ENCODE data around the gene NDST1. TPM values are rescaled to one million over a fixed set of nuclear protein-coding genes. Genes with fewer than 3 reads are reported as not detected.

NDST1 gene
- total RNA-seq, 6 donors from 2014 or later, result 81.7 to 265 (median 166) TPM

DNA sequence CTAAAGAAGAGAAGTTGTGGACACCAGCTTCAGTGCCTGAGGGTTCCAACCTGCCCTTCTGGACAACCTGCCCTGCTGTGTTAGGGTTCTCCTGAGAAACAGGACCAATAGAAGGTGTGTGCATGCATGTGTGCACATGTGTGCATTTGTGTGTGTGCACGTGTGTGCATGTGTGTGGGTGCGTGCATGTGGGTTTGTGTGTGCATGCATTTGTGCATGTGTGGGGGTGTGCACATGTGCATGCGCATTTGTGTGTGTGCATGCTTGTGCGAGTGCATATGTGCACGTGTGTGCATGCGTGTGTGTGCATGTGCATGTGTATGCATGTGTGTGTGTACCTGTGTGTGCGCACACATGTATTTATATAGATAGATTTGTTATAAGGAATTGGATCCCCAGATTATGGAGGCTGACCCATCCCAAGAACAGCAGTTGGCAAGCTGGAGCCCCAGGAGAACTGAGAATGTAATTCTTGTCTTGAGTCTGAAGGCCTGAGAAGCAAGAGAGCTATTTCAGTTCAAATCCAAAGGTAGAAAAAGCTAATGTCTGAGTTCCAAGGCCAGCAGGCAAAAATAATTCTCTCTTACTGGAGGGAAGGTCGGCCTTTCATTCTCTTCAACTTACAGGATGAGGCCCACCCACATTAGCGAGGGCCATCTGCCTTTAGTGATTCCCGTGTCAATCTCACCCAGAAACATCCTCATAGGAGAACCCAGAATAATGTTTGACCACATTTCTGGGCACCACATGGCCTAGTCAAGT lies 69.6 kb downstream of the NDST1 start:
- 95 to 96% methylated on average over 7 to 10 of the region's 10 CpGs for WGBS, 2 donors
- H3K9me3 ChIP-seq, result no peaks in the 10 kb centered on the region
- peaks cover 5 to 7% (median 6%) of the 10 kb centered on the region in 4 donors for H3K4me1 ChIP-seq
- no peak for DNase-seq
- H3K27ac ChIP-seq, result no peak overlapping the region
- H3K4me3 ChIP-seq, result no peak overlapping the region
- H3K27me3 ChIP-seq, result no peaks in the 10 kb centered on the region
- H3K36me3 ChIP-seq, result no peaks in the 10 kb centered on the region
- no peak for TF ChIP-seq EP300 (IDR thresholded peaks at IDR 0.05)
- TF ChIP-seq POLR2A (IDR thresholded peaks at IDR 0.05), result no peak
- no peak for TF ChIP-seq POLR2AphosphoS5 (IDR thresholded peaks at IDR 0.05)
- TF ChIP-seq, protein P1, sequence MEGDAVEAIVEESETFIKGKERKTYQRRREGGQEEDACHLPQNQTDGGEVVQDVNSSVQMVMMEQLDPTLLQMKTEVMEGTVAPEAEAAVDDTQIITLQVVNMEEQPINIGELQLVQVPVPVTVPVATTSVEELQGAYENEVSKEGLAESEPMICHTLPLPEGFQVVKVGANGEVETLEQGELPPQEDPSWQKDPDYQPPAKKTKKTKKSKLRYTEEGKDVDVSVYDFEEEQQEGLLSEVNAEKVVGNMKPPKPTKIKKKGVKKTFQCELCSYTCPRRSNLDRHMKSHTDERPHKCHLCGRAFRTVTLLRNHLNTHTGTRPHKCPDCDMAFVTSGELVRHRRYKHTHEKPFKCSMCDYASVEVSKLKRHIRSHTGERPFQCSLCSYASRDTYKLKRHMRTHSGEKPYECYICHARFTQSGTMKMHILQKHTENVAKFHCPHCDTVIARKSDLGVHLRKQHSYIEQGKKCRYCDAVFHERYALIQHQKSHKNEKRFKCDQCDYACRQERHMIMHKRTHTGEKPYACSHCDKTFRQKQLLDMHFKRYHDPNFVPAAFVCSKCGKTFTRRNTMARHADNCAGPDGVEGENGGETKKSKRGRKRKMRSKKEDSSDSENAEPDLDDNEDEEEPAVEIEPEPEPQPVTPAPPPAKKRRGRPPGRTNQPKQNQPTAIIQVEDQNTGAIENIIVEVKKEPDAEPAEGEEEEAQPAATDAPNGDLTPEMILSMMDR (IDR thresholded peaks at IDR 0.05), result no peak
- ATAC-seq (ENCODE audit: low FRiP score in 2 of 2), result no peak

GRCh38 chr5:150578781-150579461 lies 71.0 kb downstream of the NDST1 start:
- WGBS, 2 donors, result 79 to 90% methylated on average over 14 to 16 of the region's 16 CpGs
- DNase-seq (peak in 1 of 2 donors; percentile 72), ATAC-seq (ENCODE audit: low FRiP score in 2 of 2) (no peak)
- Histone ChIP-seq H3K27ac (no peak overlapping the region), H3K9me3 (no peaks in the 10 kb centered on the region), H3K27me3 (no peaks in the 10 kb centered on the region), H3K4me3 (no peak overlapping the region), H3K36me3 (no peaks in the 10 kb centered on the region), H3K4me1 (peaks cover 5 to 11% (median 7%) of the 10 kb centered on the region in 4 donors)
- TF ChIP-seq, protein P1 (IDR thresholded peaks at IDR 0.05), result no peak
- no peak for TF ChIP-seq POLR2AphosphoS5 (IDR thresholded peaks at IDR 0.05)
- no peak for TF ChIP-seq POLR2A (IDR thresholded peaks at IDR 0.05)
- no peak for TF ChIP-seq EP300 (IDR thresholded peaks at IDR 0.05)

- H3K27ac ChIP-seq, result no peak overlapping the region
- H3K4me3 ChIP-seq, result no peak overlapping the region
- no peaks in the 10 kb centered on the region for H3K36me3 ChIP-seq
- ATAC-seq (ENCODE audit: low FRiP score in 2 of 2), result no peak
- no peaks in the 10 kb centered on the region for H3K9me3 ChIP-seq
- WGBS, 2 donors, result 93 to 95% methylated on average over 5 to 11 of the region's 11 CpGs
- no peak for DNase-seq
- H3K27me3 ChIP-seq, result no peaks in the 10 kb centered on the region
- H3K4me1 ChIP-seq, result peaks cover 5 to 11% (median 7%) of the 10 kb centered on the region in 4 donors
- TF ChIP-seq, protein P1 (IDR thresholded peaks at IDR 0.05), result no peak
- TF ChIP-seq POLR2A (IDR thresholded peaks at IDR 0.05), result no peak
- TF ChIP-seq EP300 (IDR thresholded peaks at IDR 0.05), result no peak
- TF ChIP-seq POLR2AphosphoS5 (IDR thresholded peaks at IDR 0.05), result no peak
Measured at GRCh38 chr5:150579462-150580400, 71.8 kb downstream of the NDST1 start.

DNA sequence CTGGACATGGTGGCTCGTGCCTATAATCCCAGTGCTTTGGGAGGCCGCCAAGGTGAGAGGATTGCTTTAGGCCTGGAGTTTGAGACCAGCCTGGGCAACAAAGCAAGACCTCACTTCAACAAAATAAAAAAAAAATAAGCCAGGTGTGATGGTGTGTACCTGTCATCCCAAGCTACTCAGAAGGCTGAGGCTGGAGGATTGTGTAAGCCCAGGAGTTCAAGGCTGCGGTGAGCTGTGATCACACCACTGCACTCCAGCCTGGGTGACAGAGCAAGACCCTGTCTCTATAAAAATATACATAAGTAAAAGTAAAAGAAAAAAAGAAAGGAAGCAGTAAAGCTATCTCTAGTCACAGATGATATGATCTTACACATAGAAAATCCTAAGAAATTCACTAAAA lies 73.0 kb downstream of the NDST1 start:
- no peak for DNase-seq
- Histone ChIP-seq H3K9me3 (no peaks in the 10 kb centered on the region), H3K27ac (no peak overlapping the region), H3K4me1 (peaks cover 5 to 11% (median 7%) of the 10 kb centered on the region in 4 donors), H3K4me3 (no peak overlapping the region), H3K36me3 (no peaks in the 10 kb centered on the region), H3K27me3 (no peaks in the 10 kb centered on the region)
- TF ChIP-seq POLR2A (IDR thresholded peaks at IDR 0.05) (no peak), EP300 (IDR thresholded peaks at IDR 0.05) (no peak), POLR2AphosphoS5 (IDR thresholded peaks at IDR 0.05) (no peak)
- TF ChIP-seq, protein P1 (IDR thresholded peaks at IDR 0.05), result no peak
- no peak for ATAC-seq (ENCODE audit: low FRiP score in 2 of 2)
- 91 to 97% methylated on average over 3 of the region's 3 CpGs for WGBS, 2 donors
